DMS 273 (cell line): ENCODE data around the gene BORCS5.

Source experiments
- DNase-seq: peaks from one replicate; lab custom pipeline; 2025; ENCODE audit not compliant: unreplicated experiment; lab: John Stamatoyannopoulos, UW

The BORCS5 gene

DNA sequence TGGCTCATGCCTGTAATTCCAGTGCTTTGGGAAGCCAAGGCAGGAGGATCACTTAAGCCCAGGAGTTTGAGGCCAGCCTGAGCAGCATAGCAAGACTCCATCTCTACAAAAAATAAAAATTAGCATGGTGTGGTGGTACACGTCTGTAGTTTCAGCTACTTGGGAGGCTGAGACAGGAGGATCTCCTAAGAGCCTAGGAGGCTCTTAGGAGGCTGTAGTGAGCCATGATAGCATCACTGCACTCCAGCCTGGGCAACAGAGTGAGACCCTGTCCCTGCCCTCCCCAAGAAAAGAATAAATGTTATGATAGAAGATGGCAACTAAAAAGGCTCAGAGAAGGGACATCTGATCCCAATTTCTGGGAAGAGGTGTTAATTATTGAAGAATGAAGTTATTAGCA lies 3.6 kb upstream of the BORCS5 start:
- DNase-seq, result no peak

DNA sequence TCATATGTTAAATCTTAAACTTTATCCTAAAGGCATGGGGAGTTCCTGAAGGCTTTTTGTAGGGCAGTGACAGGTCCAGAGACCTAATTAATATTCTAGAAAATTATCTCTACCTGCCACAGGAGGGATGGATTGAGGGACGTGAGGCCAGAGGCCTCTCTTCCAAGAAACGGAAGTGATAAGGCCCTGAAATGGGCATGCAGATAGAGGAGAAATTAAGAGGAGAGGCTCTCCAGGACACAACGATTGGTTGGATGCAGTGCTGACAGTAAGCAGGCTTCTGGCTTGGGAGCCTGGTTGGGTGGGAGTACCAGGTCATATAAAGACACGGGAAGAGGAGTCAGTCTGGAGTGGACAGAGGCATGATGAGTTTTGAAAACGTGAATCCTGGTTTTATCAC lies 3.1 kb upstream of the BORCS5 start:
- DNase-seq, result no peak

GRCh38 chr12:12356467-12356895 lies 397 bp upstream of the BORCS5 start:
- DNase-seq, result no peak

- peak; percentile 42 for DNase-seq
These were observed 1.0 kb downstream of the BORCS5 start for GRCh38 chr12:12357719-12358461.

DNA sequence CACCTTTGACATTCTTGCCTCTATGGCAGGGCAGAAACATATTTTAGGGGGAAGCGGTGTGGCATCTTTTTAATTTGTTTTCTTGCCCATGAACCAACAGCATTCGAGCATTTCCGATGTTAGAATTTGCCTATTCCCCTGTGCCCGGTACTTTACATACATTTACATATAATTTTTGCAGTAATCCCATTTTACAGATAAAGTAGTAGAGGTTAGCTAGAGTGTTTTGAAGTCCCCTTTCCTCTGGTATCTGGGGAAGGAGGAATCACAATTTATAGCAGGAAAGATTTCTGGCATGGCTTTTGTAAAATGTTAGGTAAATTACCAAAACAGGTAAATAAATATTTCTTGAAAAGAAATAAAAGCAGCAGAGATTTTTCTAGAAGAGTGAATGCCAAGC lies 1.6 kb downstream of the BORCS5 start:
- no peak for DNase-seq

- no peak for DNase-seq
These were observed 8.0 kb downstream of the BORCS5 start for GRCh38 chr12:12364787-12365445.

DNA sequence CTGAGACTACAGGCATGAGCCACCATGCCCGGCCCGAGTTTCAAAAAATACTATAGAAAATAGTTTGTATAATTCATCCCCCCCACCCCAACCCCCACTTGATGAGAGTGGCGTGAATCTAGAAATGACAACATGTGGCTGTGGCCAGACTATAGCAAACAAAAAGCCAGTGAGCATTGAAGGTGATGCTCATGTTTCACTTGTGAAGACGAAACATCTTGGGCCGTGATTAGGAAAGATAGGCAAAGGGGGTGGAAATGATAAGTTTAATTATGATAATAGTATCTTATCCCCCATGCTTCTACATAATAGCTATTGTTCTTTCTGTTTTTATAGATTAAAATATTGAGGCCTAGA lies 8.5 kb downstream of the BORCS5 start:
- DNase-seq, result no peak

- no peak for DNase-seq
These were observed 9.1 kb downstream of the BORCS5 start for GRCh38 chr12:12365931-12366431.

DNA sequence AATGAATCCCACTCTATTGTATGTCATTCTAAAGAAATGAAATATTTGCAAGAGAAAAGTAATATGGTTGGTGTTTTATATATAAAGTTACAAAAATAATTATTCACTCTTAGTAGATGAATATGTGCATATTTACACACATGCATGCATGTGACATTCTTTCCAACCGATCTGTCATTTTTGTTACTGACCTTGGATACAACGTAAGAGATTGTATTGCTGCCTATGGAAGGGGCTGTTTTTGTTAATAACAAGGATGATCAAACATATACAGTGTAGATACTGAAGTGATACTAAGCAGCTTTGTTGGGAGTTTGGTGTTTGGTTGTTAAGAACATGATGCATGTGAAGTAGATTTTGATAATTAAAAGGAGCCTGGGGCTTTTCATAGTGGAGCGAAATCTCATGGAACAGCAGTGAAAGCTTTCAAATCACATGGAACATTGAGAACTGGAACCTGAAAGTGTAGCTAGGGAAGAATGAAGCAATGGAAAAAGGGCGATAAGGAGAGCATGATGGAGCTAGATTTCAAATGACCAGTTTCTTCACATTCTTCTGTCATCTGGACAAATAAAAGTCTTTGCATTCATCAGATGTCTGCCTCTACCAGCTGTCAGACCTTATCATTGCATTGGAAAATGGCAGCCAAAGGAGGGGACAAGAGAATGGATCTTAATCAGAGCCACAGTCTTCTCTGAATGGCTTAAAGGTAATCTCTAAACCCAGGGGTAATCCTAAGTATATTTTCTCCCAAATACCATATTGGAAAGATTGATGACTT lies 10.0 kb downstream of the BORCS5 start:
- DNase-seq, result no peak

DNA sequence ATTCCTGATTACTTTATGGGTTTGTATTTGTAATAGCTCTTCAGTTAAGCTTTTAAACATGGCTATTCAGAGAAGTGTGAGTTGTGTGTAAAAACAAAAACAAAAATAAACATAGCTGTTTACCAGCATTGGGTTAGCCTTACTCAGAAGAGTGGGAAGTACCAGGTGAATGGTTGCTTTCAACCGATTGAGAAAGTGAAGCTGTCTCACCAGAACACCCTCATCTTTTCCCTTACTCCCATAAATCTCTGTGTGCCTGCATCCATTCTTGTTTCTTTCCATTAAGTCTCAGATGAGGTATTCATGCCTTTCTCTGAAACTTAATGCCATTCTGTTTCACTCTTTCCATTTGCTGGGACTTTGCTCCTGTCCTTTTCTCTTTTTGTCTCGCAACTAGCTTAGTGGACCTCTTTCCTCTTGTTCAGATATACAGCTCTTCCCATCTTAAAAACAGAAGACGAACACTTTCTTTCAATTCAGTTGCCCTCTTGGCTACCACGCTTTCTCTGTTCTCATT lies 10.7 kb downstream of the BORCS5 start:
- no peak for DNase-seq

GRCh38 chr12:12372946-12373722 lies 16.3 kb downstream of the BORCS5 start:
- no peak for DNase-seq

GRCh38 chr12:12376646-12377448 lies 20.0 kb downstream of the BORCS5 start:
- DNase-seq, result peak; percentile 77

DNA sequence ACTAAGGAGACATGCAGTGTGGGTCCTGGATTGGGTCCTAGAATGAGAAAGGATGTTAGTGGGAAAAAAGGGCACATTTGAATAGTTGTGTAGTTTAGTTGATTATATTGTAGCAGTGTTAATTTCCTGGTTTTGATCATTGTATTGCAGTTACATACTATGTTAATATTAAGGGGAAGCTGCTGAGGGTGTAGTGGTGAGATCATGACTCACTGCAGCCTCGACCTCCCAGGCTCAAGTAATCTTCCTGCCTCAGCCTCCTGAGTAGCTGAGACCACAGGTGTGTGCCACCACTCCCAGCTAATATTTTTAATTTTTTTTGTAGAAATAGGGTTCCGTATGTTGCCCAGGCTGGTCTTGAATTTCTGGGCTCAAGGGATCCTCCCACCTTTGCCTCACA lies 21.7 kb downstream of the BORCS5 start:
- DNase-seq, result no peak

- DNase-seq, result no peak
These were observed 23.2 kb downstream of the BORCS5 start for GRCh38 chr12:12379831-12380730.

- DNase-seq, result no peak
These were observed 24.2 kb downstream of the BORCS5 start for GRCh38 chr12:12380949-12381593.

- no peak for DNase-seq
These were observed 25.1 kb downstream of the BORCS5 start for GRCh38 chr12:12381982-12382381.

- DNase-seq, result no peak
These were observed 27.9 kb downstream of the BORCS5 start for GRCh38 chr12:12384571-12385340.

DNA sequence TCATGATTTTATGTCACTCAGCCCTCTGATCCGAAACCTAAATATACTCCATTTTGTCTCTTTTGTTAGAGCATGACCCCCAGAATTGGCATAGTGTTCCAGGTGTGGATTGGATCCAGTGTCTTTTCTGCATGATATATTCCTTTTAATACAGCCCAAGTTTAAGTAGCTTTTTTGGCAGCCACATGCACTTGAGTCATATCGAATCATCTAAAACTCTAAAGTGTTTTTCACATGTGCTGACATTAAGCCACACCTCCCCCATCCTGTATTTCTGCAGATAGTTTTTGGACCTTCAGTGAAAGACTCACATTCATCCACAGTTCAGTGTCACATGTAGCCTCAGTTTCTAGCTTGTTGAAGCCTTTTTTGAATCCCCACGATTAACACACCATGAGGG lies 30.6 kb downstream of the BORCS5 start:
- DNase-seq, result peak; percentile 2
